H9 (cell line): Measurements from ENCODE around the gene SLC10A2. TPM values are rescaled to one million over a fixed set of nuclear protein-coding genes. Genes with fewer than 3 reads are reported as not detected.

Source experiments
- DNase-seq: peaks from one replicate; pipeline ENCODE4 v3.0.0-alpha.2; 2017
- H2AFZ ChIP-seq: one replicate; pipeline ENCODE4 v1.6.1; 2013; ENCODE audit warnings: mild to moderate bottlenecking, low read length, control low read depth, moderate library complexity
- H2AK5ac ChIP-seq: 2 replicates; pipeline ENCODE4 v1.6.1; 2013; ENCODE audit warnings: low read length, control low read depth, mixed read lengths; ENCODE audit not compliant: insufficient read length
- H2BK120ac ChIP-seq: one replicate; pipeline ENCODE4 v1.6.1; 2013; ENCODE audit warnings: low read depth, mild to moderate bottlenecking, low read length, control low read depth, inconsistent platforms; ENCODE audit not compliant: poor library complexity, severe bottlenecking
- H2BK12ac ChIP-seq: 2 replicates; pipeline ENCODE4 v1.6.1; 2013; ENCODE audit warnings: low read length, control low read depth, mixed read lengths, low read depth; ENCODE audit not compliant: insufficient read length
- H2BK15ac ChIP-seq: 2 replicates; pipeline ENCODE4 v1.6.1; 2013; ENCODE audit warnings: low read depth, low read length, control low read depth
- H2BK20ac ChIP-seq: one replicate; pipeline ENCODE4 v1.6.1; 2013; ENCODE audit warnings: low read depth, mild to moderate bottlenecking, low read length, control low read depth, inconsistent platforms; ENCODE audit not compliant: poor library complexity, severe bottlenecking
- H2BK5ac ChIP-seq: 2 replicates; pipeline ENCODE4 v1.6.1; 2013; ENCODE audit warnings: low read length, control low read depth, mixed read lengths; ENCODE audit not compliant: insufficient read length
- H3K14ac ChIP-seq: 2 replicates; pipeline ENCODE4 v1.6.1; 2013; ENCODE audit warnings: low read length, control low read depth; ENCODE audit not compliant: insufficient read depth
- H3K18ac ChIP-seq: 2 replicates; pipeline ENCODE4 v1.6.1; 2013; ENCODE audit warnings: low read depth, mild to moderate bottlenecking, mixed read lengths, low read length, control low read depth; ENCODE audit not compliant: insufficient read length
- H3K23ac ChIP-seq: 2 replicates; pipeline ENCODE4 v1.6.1; 2013; ENCODE audit warnings: low read length, control low read depth, mixed read lengths, low read depth; ENCODE audit not compliant: insufficient read length
- H3K23me2 ChIP-seq: 2 replicates; pipeline ENCODE4 v1.6.1; 2013; ENCODE audit warnings: low read depth, mild to moderate bottlenecking, mixed read lengths, low read length, control low read depth; ENCODE audit not compliant: insufficient read length, poor library complexity, severe bottlenecking
- H3K27ac ChIP-seq: 2 replicates; pipeline ENCODE4 v1.5.1; 2013; ENCODE audit warnings: low read length, control low read depth, mixed read lengths, low read depth; ENCODE audit not compliant: insufficient read length
- H3K27me3 ChIP-seq: 2 replicates; pipeline ENCODE4 v1.6.1; 2013; ENCODE audit warnings: low read length, control low read depth, inconsistent platforms; ENCODE audit not compliant: insufficient read depth
- H3K4ac ChIP-seq: 2 replicates; pipeline ENCODE4 v1.6.1; 2013; ENCODE audit warnings: low read depth, mild to moderate bottlenecking, control low read depth, inconsistent platforms, low read length, moderate library complexity
- H3K4me1 ChIP-seq: 2 replicates; pipeline ENCODE4 v1.6.1; 2013; ENCODE audit warnings: low read length, control low read depth, inconsistent platforms; ENCODE audit not compliant: insufficient read depth
- H3K4me2 ChIP-seq: 2 replicates; pipeline ENCODE4 v1.6.1; 2013; ENCODE audit warnings: low read length, control low read depth, mixed read lengths; ENCODE audit not compliant: insufficient read length, insufficient read depth
- H3K56ac ChIP-seq: 2 replicates; pipeline ENCODE4 v1.6.1; 2013; ENCODE audit warnings: low read depth, mild to moderate bottlenecking, mixed read lengths, low read length, control low read depth; ENCODE audit not compliant: insufficient read length
- H3K79me1 ChIP-seq: 2 replicates; pipeline ENCODE4 v1.6.1; 2013; ENCODE audit warnings: low read depth, mild to moderate bottlenecking, moderate library complexity, low read length, control low read depth, inconsistent platforms; ENCODE audit not compliant: insufficient read depth, poor library complexity, severe bottlenecking
- H3K79me2 ChIP-seq: 2 replicates; pipeline ENCODE4 v1.6.1; 2013; ENCODE audit warnings: low read length, control low read depth, inconsistent platforms; ENCODE audit not compliant: insufficient read depth
- H3K9ac ChIP-seq: 2 replicates; pipeline ENCODE4 v1.6.1; 2013; ENCODE audit warnings: low read length, control low read depth, mixed read lengths; ENCODE audit not compliant: insufficient read length; ENCODE audit errors: extremely low read depth
- H3K9me3 ChIP-seq: one replicate; pipeline ENCODE4 v1.6.1; 2013; ENCODE audit warnings: low read depth, low read length, inconsistent platforms; ENCODE audit not compliant: control insufficient read depth
- H3T11ph ChIP-seq: one replicate; pipeline ENCODE4 v1.6.1; 2013; ENCODE audit warnings: mild to moderate bottlenecking, low read length, control low read depth, inconsistent platforms
- H4K20me1 ChIP-seq: one replicate; pipeline ENCODE4 v1.6.1; 2013; ENCODE audit not compliant: control insufficient read depth, insufficient read length, insufficient read depth
- H4K5ac ChIP-seq: 2 replicates; pipeline ENCODE4 v1.6.1; 2013; ENCODE audit warnings: low read depth, mild to moderate bottlenecking, mixed read lengths, low read length, control low read depth; ENCODE audit not compliant: insufficient read length
- H4K8ac ChIP-seq: replicated peaks from 2 replicates; pipeline ENCODE4 v1.6.1; 2013; ENCODE audit warnings: low read length, control low read depth, mixed read lengths, low read depth; ENCODE audit not compliant: insufficient read length
- H4K91ac ChIP-seq: 2 replicates; pipeline ENCODE4 v1.6.1; 2013; ENCODE audit warnings: low read depth, mild to moderate bottlenecking, moderate library complexity, mixed read lengths, low read length, control low read depth; ENCODE audit not compliant: insufficient read length
- H3K27ac Mint-ChIP-seq, 3 experiments: 2 replicates in 2 of 3; 3 replicates in 1 of 3; pipeline ENCODE4 v1.8.0; 2020 to 2021; ENCODE audit warnings: mixed read lengths in 3 of 3, mild to moderate bottlenecking in 1 of 3, moderate library complexity in 1 of 3
- H3K27me3 Mint-ChIP-seq: 2 replicates; pipeline ENCODE4 v1.8.0; 2021; ENCODE audit warnings: low read depth, mild to moderate bottlenecking, moderate library complexity, mixed read lengths
- H3K36me3 Mint-ChIP-seq, 3 experiments: 2 replicates in 2 of 3; 3 replicates in 1 of 3; pipeline ENCODE4 v1.8.0; 2020 to 2021; ENCODE audit warnings: low read depth in 3 of 3, mixed read lengths in 3 of 3; ENCODE audit not compliant: insufficient read depth in 1 of 3
- H3K4me1 Mint-ChIP-seq, 2 experiments: 2 replicates each; pipeline ENCODE4 v1.8.0; 2020; ENCODE audit warnings: mixed read lengths in 2 of 2
- H3K4me3 Mint-ChIP-seq, 2 experiments: 2 replicates in 1 of 2; 3 replicates in 1 of 2; pipeline ENCODE4 v1.8.0; 2020 to 2021; ENCODE audit warnings: mild to moderate bottlenecking in 2 of 2, mixed read lengths in 2 of 2, moderate library complexity in 1 of 2
- H3K9me3 Mint-ChIP-seq, 2 experiments: 2 replicates in 1 of 2; 3 replicates in 1 of 2; pipeline ENCODE4 v1.8.0; 2020; ENCODE audit warnings: mild to moderate bottlenecking in 2 of 2, mixed read lengths in 2 of 2, moderate library complexity in 1 of 2
- CTCF ChIP-seq: fragments of 200-600 bp; sonication (generic); conservative IDR thresholded peaks from 3 replicates; pipeline ENCODE4 v1.8.0; 2021; ENCODE audit warnings: antibody characterized with exemption, mild to moderate bottlenecking
- WGBS: extraction: QIAGEN DNeasy Blood & Tissue Kit; methylation state at CpG from one replicate; pipeline ENCODE4 v1.1.7; 2013; ENCODE audit warnings: missing lambda C conversion rate, low lambda C conversion rate, mixed read lengths; ENCODE audit not compliant: insufficient read length; ENCODE audit errors: extremely low coverage; 5-methylcytosine and 5-hydroxymethylcytosine counted together
- total RNA-seq: library from RNA; stranded (reverse); gene quantifications from 2 replicates; pipeline ENCODE4 v1.2.1, GENCODE V29; 2021

Gene SLC10A2
- total RNA-seq, 1 experiment from 2014 or later, result not detected

- Mint-ChIP-seq H3K4me1 (no peaks in the 10 kb centered on the region), H3K36me3 (no peaks in the 10 kb centered on the region), H3K27me3 (no peaks in the 10 kb centered on the region), H3K4me3 (no peak overlapping the region), H3K27ac (no peak overlapping the region), H3K9me3 (no peaks in the 10 kb centered on the region)
- Histone ChIP-seq H2BK12ac (no peak overlapping the region), H3K18ac (no peak overlapping the region), H3K27ac (no peak overlapping the region), H3K9me3 (no peaks in the 10 kb centered on the region), H3K27me3 (no peaks in the 10 kb centered on the region), H4K5ac (no peak overlapping the region), H3K14ac (no peak overlapping the region), H3K56ac (no peak overlapping the region), H3K4me1 (no peaks in the 10 kb centered on the region), H2AFZ (no peak overlapping the region), H3K23ac (no peak overlapping the region), H4K91ac (no peak overlapping the region), H3K79me1 (no peaks in the 10 kb centered on the region), H4K20me1 (no peaks in the 10 kb centered on the region), H4K8ac (no peak overlapping the region), H2BK20ac (no peak overlapping the region), H3K4ac (no peak overlapping the region), H2BK15ac (no peak overlapping the region), H2AK5ac (peak overlapping the region; percentile 65), H3K4me2 (no peak overlapping the region), H3K79me2 (no peaks in the 10 kb centered on the region), H3T11ph (no peak overlapping the region), H3K9ac (no peak overlapping the region), H2BK120ac (no peak overlapping the region), H3K23me2 (no peaks in the 10 kb centered on the region), H2BK5ac (no peak overlapping the region)
- no peak for TF ChIP-seq CTCF
- WGBS, result no CpG with 5 or more reads among the region's 4 CpGs
- no peak for DNase-seq
These were observed 19.5 kb downstream of the SLC10A2 start for GRCh38 chr13:103046676-103047075.
